Measurements from ENCODE around the gene C16orf86. TPM values are rescaled to one million over a fixed set of nuclear protein-coding genes. Genes with fewer than 3 reads are reported as not detected.

The C16orf86 gene
- total RNA-seq, 2 experiments from 2014 or later: 2.4 to 3.0 TPM

GRCh38 chr16:67713647-67714273, 47.1 kb downstream of the C16orf86 start:
- Mint-ChIP-seq H3K4me3 (no peak overlapping the region), H3K27ac (no peak overlapping the region), H3K9me3 (ENCODE audit: low read depth) (no peaks in the 10 kb centered on the region), H3K4me1 (peaks cover 16% of the 10 kb centered on the region), H3K27me3 (no peaks in the 10 kb centered on the region), H3K36me3 (ENCODE audit: low read depth) (peaks cover 1% of the 10 kb centered on the region)
- intact Hi-C loops (cut with DNase I, micrococcal nuclease): no loop called here
- CTCF ChIA-PET: interaction anchor here (1.2 kb wide), 1 partner anchor 193 kb away, joined by 3 read pairs; no protein-coding TSS in a partner anchor
- POLR2A ChIA-PET: no interaction called here
- ATAC-seq: no peak
- DNase-seq: no peak

- Mint-ChIP-seq H3K4me1 (peaks cover 16% of the 10 kb centered on the region), H3K36me3 (ENCODE audit: low read depth) (peaks cover 1% of the 10 kb centered on the region), H3K4me3 (no peak overlapping the region), H3K27me3 (no peaks in the 10 kb centered on the region), H3K27ac (no peak overlapping the region), H3K9me3 (ENCODE audit: low read depth) (no peaks in the 10 kb centered on the region)
- ChIA-PET CTCF (interaction anchor here (0.6 to 1.2 kb wide), 3 partner anchors 42 to 194 kb away, joined by 3 read pairs; no protein-coding TSS in a partner anchor), POLR2A (no interaction called here)
- intact Hi-C loops (cut with DNase I, micrococcal nuclease): no loop called here
- DNase-seq (no peak), ATAC-seq (no peak)
Observed at GRCh38 chr16:67714522-67714921, 47.9 kb downstream of the C16orf86 start.

- ChIA-PET POLR2A (interaction anchor here (0.6 kb wide), 1 partner anchor 179 kb away, joined by 3 read pairs; no protein-coding TSS in a partner anchor), CTCF (interaction anchor here (1.0 kb wide), 1 partner anchor 13 kb away, joined by 3 read pairs; no protein-coding TSS in a partner anchor)
- ATAC-seq (no peak), DNase-seq (no peak)
- Mint-ChIP-seq H3K27ac (no peak overlapping the region), H3K9me3 (ENCODE audit: low read depth) (no peaks in the 10 kb centered on the region), H3K27me3 (no peaks in the 10 kb centered on the region), H3K36me3 (ENCODE audit: low read depth) (peaks cover 1% of the 10 kb centered on the region), H3K4me1 (peaks cover 29% of the 10 kb centered on the region), H3K4me3 (no peak overlapping the region)
- intact Hi-C loops (cut with DNase I, micrococcal nuclease): loop anchor here (5.0 kb wide), 2 partner anchors 44 to 731 kb away; partner anchors contain the start of gene SMPD3 (in 1 of the 2)
Observed at GRCh38 chr16:67716097-67716496, 49.5 kb downstream of the C16orf86 start.

Other genes with a start within 250 kb of the C16orf86 start
- 1 to 10 TPM; 2.0 to 2.2 TPM for gene HSD11B2, start 235.7 kb upstream of the C16orf86 start, total RNA-seq
- 10 to 100 TPM; 16.3 to 17.3 TPM for gene ATP6V0D1, start 185.7 kb upstream of the C16orf86 start, total RNA-seq
- not detected for gene AGRP, start 183.3 kb upstream of the C16orf86 start, total RNA-seq
- 10 to 100 TPM; 18.9 to 24.1 TPM for gene RIPOR1, start 138.0 kb upstream of the C16orf86 start, total RNA-seq
- gene CTCF, start 104.3 kb upstream of the C16orf86 start, total RNA-seq: 10 to 100 TPM; 51.0 to 66.4 TPM
- gene CARMIL2, start 21.7 kb upstream of the C16orf86 start, total RNA-seq: 100 to 1,000 TPM; 138 to 153 TPM
- gene ACD, start 6.6 kb upstream of the C16orf86 start, total RNA-seq: 10 to 100 TPM; 52.2 to 52.4 TPM
- gene PARD6A, start 5.9 kb upstream of the C16orf86 start, total RNA-seq: 1 to 10 TPM; 7.8 to 8.7 TPM
- 10 to 100 TPM; 11.7 to 12.0 TPM for gene ENKD1, start 64 bp upstream of the C16orf86 start, total RNA-seq
- 10 to 100 TPM in 1 of 2 experiments, 1 to 10 TPM in 1; 8.7 to 11.5 TPM for gene GFOD2, start 52.5 kb downstream of the C16orf86 start, total RNA-seq
- gene RANBP10, start 139.7 kb downstream of the C16orf86 start, total RNA-seq: 10 to 100 TPM; 15.6 to 18.0 TPM
- 1 to 10 TPM in 1 of 2 experiments, under 1 TPM in 1; 0.62 to 1.1 TPM for gene TSNAXIP1, start 140.1 kb downstream of the C16orf86 start, total RNA-seq
- gene THAP11, start 175.5 kb downstream of the C16orf86 start, total RNA-seq: 10 to 100 TPM; 31.8 to 34.5 TPM
- 100 to 1,000 TPM; 156 to 249 TPM for gene NUTF2, start 180.1 kb downstream of the C16orf86 start, total RNA-seq
- 10 to 100 TPM; 34.9 to 48.6 TPM for gene CENPT, start 180.9 kb downstream of the C16orf86 start, total RNA-seq
- gene EDC4, start 206.2 kb downstream of the C16orf86 start, total RNA-seq: 10 to 100 TPM; 92.8 to 96.9 TPM
- not detected for gene NRN1L, start 218.1 kb downstream of the C16orf86 start, total RNA-seq
- gene PSKH1, start 226.4 kb downstream of the C16orf86 start, total RNA-seq: 10 to 100 TPM; 11.7 to 11.9 TPM

All from activated CD4-positive, alpha-beta T cell treated with anti-CD3 and anti-CD28 coated beads for 36 hours (primary cell).